GDM1 (cell line): Measurements from ENCODE around the gene ERBB4.
"Not testable (repeated sequence)": the region's sequence is repeated elsewhere in the genome, so short reads cannot be mapped to it uniquely, and the experiment has no call there.

Source experiments
- DNase-seq: peaks from one replicate; lab custom pipeline; 2025; lab: John Stamatoyannopoulos, UW

The ERBB4 gene

GRCh38 chr2:211729433-211729832 lies 809.2 kb downstream of the ERBB4 start:
- DNase-seq = no peak

- DNase-seq = no peak
These were observed 813.7 kb downstream of the ERBB4 start for GRCh38 chr2:211724933-211725332.

GRCh38 chr2:211723398-211723797 lies 815.2 kb downstream of the ERBB4 start:
- DNase-seq = no peak

- DNase-seq = no peak
These were observed 815.7 kb downstream of the ERBB4 start for GRCh38 chr2:211722928-211723327.

- DNase-seq = not testable (repeated sequence)
These were observed 816.7 kb downstream of the ERBB4 start for GRCh38 chr2:211721874-211722273.

GRCh38 chr2:211709389-211709788 lies 829.2 kb downstream of the ERBB4 start:
- DNase-seq = no peak

- no peak for DNase-seq
These were observed 845.9 kb downstream of the ERBB4 start for GRCh38 chr2:211692689-211693088.

GRCh38 chr2:211690736-211691135 lies 847.9 kb downstream of the ERBB4 start:
- no peak for DNase-seq

GRCh38 chr2:211688196-211688595 lies 850.4 kb downstream of the ERBB4 start:
- no peak for DNase-seq

- no peak for DNase-seq
These were observed 863.9 kb downstream of the ERBB4 start for GRCh38 chr2:211674715-211675114.

- no peak for DNase-seq
These were observed 865.3 kb downstream of the ERBB4 start for GRCh38 chr2:211673133-211673905.

GRCh38 chr2:211671977-211672376 lies 866.6 kb downstream of the ERBB4 start:
- no peak for DNase-seq

GRCh38 chr2:211665299-211665698 lies 873.3 kb downstream of the ERBB4 start:
- no peak for DNase-seq

- no peak for DNase-seq
These were observed 874.3 kb downstream of the ERBB4 start for GRCh38 chr2:211664321-211664720.

- DNase-seq = no peak
These were observed 884.3 kb downstream of the ERBB4 start for GRCh38 chr2:211654211-211654780.

- DNase-seq = no peak
These were observed 886.3 kb downstream of the ERBB4 start for GRCh38 chr2:211652327-211652726.

GRCh38 chr2:211649331-211649730 lies 889.3 kb downstream of the ERBB4 start:
- DNase-seq = no peak

GRCh38 chr2:211631503-211631902 lies 907.1 kb downstream of the ERBB4 start:
- no peak for DNase-seq

- DNase-seq = no peak
These were observed 915.5 kb downstream of the ERBB4 start for GRCh38 chr2:211623096-211623495.

- no peak for DNase-seq
These were observed 917.6 kb downstream of the ERBB4 start for GRCh38 chr2:211620986-211621385.

GRCh38 chr2:211617803-211618202 lies 920.8 kb downstream of the ERBB4 start:
- DNase-seq = no peak

- DNase-seq = no peak
These were observed 927.0 kb downstream of the ERBB4 start for GRCh38 chr2:211611621-211612020.

- no peak for DNase-seq
These were observed 927.5 kb downstream of the ERBB4 start for GRCh38 chr2:211611061-211611518.

- no peak for DNase-seq
These were observed 929.5 kb downstream of the ERBB4 start for GRCh38 chr2:211609127-211609526.
